ENCODE measurements around the gene TMEM114.

Gene TMEM114

DNA sequence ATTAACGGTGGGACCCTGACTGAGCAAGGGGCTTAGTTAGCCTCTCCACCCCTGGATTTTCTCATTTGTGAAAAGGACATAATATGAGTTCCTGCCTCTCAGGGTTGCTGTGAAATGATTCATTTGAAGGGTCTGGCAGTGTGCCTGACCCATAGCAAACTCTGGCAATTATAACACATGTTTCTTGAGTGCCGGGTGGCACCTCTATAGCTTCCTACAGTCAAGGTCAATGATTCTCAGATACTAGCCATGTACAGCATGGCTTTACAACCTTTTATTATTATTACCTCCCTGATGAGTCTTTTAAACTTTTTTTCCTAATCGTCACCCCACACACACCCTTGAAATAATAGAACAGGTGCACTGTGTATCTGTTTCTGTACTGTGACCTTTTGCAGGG, 42.1 kb downstream of the TMEM114 start:
- no peak for DNase-seq (ENCODE audit: low read depth)

DNA sequence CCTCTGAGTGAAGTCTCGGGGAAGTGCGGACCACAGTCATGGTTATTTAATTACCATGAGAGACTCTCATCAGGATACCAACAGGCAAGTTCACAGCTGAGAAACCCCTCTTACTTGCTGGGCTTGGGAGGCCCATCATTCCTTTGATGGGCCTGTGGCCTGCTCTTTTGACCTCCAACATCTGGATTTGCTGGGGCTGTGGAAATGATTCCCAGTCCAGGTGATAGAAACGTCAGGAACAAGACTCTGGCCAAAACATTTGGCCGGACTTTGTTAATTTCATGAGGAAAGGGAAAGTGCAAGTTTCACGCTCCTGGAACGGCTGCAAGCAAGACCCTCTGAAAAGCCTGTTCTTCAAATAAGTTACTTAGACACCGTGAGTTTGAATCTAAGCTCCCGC, 42.5 kb downstream of the TMEM114 start:
- no peak for DNase-seq (ENCODE audit: low read depth)

GRCh38 chr16:8544406-8544805, 45.9 kb downstream of the TMEM114 start:
- DNase-seq (ENCODE audit: low read depth): no peak

DNA sequence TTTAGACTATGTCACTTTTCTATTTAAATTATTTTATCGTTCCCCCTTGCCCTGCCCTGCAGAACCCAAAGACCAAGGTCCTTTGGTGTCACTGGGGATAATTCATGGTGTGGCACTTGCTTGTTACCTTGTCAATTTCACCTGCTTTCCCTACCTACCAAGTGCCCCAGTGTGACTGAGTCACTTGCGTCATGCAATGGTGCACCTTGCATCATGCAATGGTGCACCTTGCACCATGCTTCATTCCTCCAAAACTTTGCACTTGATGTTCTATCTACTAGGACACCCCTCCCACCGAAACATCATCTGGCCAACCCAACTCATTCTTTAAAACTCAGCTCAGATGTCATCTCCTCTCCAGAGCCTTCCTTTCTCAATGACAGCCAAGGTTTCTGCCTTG, 47.1 kb downstream of the TMEM114 start:
- no peak for DNase-seq (ENCODE audit: low read depth)

GRCh38 chr16:8542393-8542792, 47.9 kb downstream of the TMEM114 start:
- no peak for DNase-seq (ENCODE audit: low read depth)

DNA sequence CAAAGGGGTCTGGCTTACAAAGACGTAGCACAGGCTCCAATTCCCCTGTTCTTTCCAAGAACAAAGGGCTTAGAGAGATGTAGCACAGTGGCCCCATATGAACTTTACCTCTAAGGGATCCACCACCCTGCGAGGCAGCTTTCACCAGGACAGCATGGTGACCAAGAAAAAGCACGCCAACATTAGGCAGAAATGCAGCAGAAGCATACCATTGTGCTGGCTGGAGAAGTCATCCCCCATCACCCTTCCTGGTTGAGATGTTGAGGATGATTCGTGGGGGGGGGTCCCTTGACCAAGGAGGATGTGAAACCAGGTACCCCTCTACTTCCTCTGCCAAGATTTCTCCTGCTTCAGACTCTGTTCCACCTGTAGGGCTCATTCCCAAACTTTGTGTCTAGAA, 48.4 kb downstream of the TMEM114 start:
- no peak for DNase-seq (ENCODE audit: low read depth)

DNA sequence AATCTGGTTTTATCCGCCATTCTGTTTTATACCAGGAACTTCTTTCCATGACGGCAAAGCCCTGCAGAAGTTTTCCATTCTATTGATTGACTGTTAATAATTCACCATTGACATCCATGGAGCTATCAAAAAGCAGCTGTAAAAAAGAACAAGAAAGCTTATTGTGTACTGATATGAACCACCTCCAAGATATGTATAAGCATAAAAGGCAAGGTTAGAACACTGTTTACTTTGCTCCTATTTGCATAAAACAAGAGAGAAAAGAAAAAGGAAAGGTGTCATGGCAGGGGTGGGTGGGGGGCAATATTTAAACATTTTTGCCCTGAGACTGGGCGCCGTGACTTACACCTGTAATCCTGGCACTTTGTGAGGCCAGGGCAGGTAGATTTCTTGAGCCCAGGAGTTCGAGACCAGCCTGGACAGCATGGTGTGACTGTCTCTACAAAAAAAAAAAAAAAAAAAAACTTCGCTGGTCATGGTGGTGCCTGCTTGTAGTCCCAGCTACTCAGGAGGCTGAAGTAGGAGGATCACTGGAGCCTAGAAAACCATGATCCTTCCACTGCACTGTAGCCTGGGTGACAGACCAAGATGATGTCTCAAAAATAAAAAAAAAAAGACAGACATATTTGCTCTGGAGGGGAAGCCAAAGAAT, 52.5 kb downstream of the TMEM114 start:
- DNase-seq (ENCODE audit: low read depth): no peak

GRCh38 chr16:8533509-8533908, 56.8 kb downstream of the TMEM114 start:
- no peak for DNase-seq (ENCODE audit: low read depth)

- DNase-seq (ENCODE audit: low read depth): no peak
Observed at GRCh38 chr16:8530752-8531384, 59.4 kb downstream of the TMEM114 start.

DNA sequence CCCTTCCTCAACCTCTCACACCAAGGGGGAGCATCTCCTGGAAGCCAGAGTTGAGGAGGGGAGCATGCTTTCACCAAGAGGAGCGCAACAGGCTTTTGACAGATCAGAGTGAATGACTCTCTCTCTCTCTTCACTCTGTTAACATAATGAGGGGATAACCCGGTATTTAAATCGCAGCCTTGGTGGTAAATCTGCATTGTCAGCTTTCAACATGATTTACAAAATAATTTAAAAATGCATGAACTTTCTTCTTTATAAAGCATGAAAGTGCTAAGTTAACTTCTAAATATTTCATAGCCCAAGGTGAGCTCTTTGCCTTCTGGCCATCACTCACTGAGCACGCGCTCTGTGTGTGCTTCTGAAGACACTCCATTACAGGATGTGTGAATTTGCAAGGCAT, 61.8 kb downstream of the TMEM114 start:
- DNase-seq (ENCODE audit: low read depth): no peak

- DNase-seq (ENCODE audit: low read depth): no peak
Observed at GRCh38 chr16:8523932-8524331, 66.4 kb downstream of the TMEM114 start.

- no peak for DNase-seq (ENCODE audit: low read depth)
Observed at GRCh38 chr16:8522757-8523156, 67.6 kb downstream of the TMEM114 start.

- DNase-seq (ENCODE audit: low read depth): no peak
Observed at GRCh38 chr16:8519643-8520042, 70.7 kb downstream of the TMEM114 start.
